Colonic mucosa (tissue), 4 donors: ENCODE data around the gene HSPB7. TPM values are rescaled to one million over a fixed set of nuclear protein-coding genes. Genes with fewer than 3 reads are reported as not detected.
A peak's percentile ranks its signal among the peaks of the same experiment; 100 is the strongest.
"Not testable (repeated sequence)": the region's sequence is repeated elsewhere in the genome, so short reads cannot be mapped to it uniquely, and the experiment has no call there.

Source experiments
- DNase-seq: peaks from one replicate; pipeline ENCODE4 v3.0.0-alpha.2; 2020
- H3K27ac ChIP-seq: fragments of 200-600 bp; one replicate; pipeline ENCODE4 v1.8.0; 2021
- H3K27me3 ChIP-seq: fragments of 200-600 bp; one replicate; pipeline ENCODE4 v1.8.0; 2021
- H3K36me3 ChIP-seq: fragments of 200-600 bp; one replicate; pipeline ENCODE4 v1.8.0; 2021
- H3K4me1 ChIP-seq: fragments of 200-600 bp; one replicate; pipeline ENCODE4 v1.8.0; 2021; ENCODE audit warnings: mild to moderate bottlenecking
- H3K4me3 ChIP-seq: fragments of 200-600 bp; one replicate; pipeline ENCODE4 v1.8.0; 2021
- H3K9ac ChIP-seq, 2 donors: one replicate each; pipeline ENCODE4 v1.7.0; 2013; ENCODE audit warnings: control low read depth in 2 of 2, low read depth in 2 of 2, low read length in 2 of 2
- H3K9me3 ChIP-seq: fragments of 200-600 bp; one replicate; pipeline ENCODE4 v1.8.0; 2021
- CTCF ChIP-seq: fragments of 200-600 bp; IDR thresholded peaks from one replicate; pipeline ENCODE4 v1.8.0; 2022; ENCODE audit warnings: antibody characterized with exemption, mild to moderate bottlenecking
- intact Hi-C: fragments of 100-400 bp; cut with DNase I; formaldehyde crosslinking; loops from one replicate; pipeline ENCODE4 v1.14.1; 2022
- total RNA-seq, 2 donors: library from RNA; stranded (reverse); fragmentation: NEBNext Ultra II Directional in 1 of 2; extraction: Animal tissue kit (Norgen Biotek cat#: 25700) in 1 of 2; gene quantifications; one replicate each; pipeline ENCODE4 v1.2.1, GENCODE V29; 2021
- donor health status: healthy.
- donor health status: DM: no; HTN: no; CAD: no.
- donor health status: DM: no; HTN: no; CAD: no.

The HSPB7 gene
- total RNA-seq, 2 donors from 2014 or later: 1.1 to 12.7 TPM

- Histone ChIP-seq H3K4me1 (no peaks in the 10 kb centered on the region), H3K36me3 (no peaks in the 10 kb centered on the region), H3K27me3 (no peaks in the 10 kb centered on the region), H3K4me3 (no peak overlapping the region), H3K27ac (no peak overlapping the region), H3K9ac (no peak overlapping the region), H3K9me3 (no peaks in the 10 kb centered on the region)
- no peak for DNase-seq
- no peak for TF ChIP-seq CTCF
- intact Hi-C loops: no loop called here
These were observed 32.1 kb downstream of the HSPB7 start for GRCh38 chr1:15985611-15986297.

- no peak for DNase-seq
- Histone ChIP-seq H3K9me3 (no peaks in the 10 kb centered on the region), H3K27ac (no peak overlapping the region), H3K4me3 (no peak overlapping the region), H3K27me3 (no peaks in the 10 kb centered on the region), H3K36me3 (no peaks in the 10 kb centered on the region), H3K9ac (no peak overlapping the region), H3K4me1 (no peaks in the 10 kb centered on the region)
- no peak for TF ChIP-seq CTCF
- intact Hi-C loops: no loop called here
These were observed 34.6 kb downstream of the HSPB7 start for GRCh38 chr1:15983275-15983674.

GRCh38 chr1:15981679-15982078 is 36.2 kb downstream of the HSPB7 start:
- Histone ChIP-seq H3K36me3 (no peaks in the 10 kb centered on the region), H3K27me3 (no peaks in the 10 kb centered on the region), H3K4me3 (no peak overlapping the region), H3K4me1 (no peaks in the 10 kb centered on the region), H3K9ac (no peak overlapping the region), H3K9me3 (no peaks in the 10 kb centered on the region), H3K27ac (no peak overlapping the region)
- no peak for TF ChIP-seq CTCF
- intact Hi-C loops: no loop called here
- DNase-seq: no peak

GRCh38 chr1:15977947-15978346 is 39.9 kb downstream of the HSPB7 start:
- H3K9ac ChIP-seq, H3K4me3 ChIP-seq, intact Hi-C loops, H3K27me3 ChIP-seq, H3K9me3 ChIP-seq, DNase-seq, H3K36me3 ChIP-seq, H3K27ac ChIP-seq, H3K4me1 ChIP-seq: not testable (repeated sequence)

- no peaks in the 10 kb centered on the region for H3K9me3 ChIP-seq
- peak within 1 kb of the TSS; percentile 48 to 59 for H3K9ac ChIP-seq
- no peaks in the 10 kb centered on the region for H3K27me3 ChIP-seq
- H3K27ac ChIP-seq: peak within 1 kb of the TSS; percentile 52
- TF ChIP-seq CTCF: no peak
- H3K4me1 ChIP-seq: no peaks in the 10 kb centered on the region
- intact Hi-C loops: no loop called here
- H3K4me3 ChIP-seq: peak within 1 kb of the TSS; percentile 89
- peak; percentile 92 for DNase-seq
- no peaks in the 10 kb centered on the region for H3K36me3 ChIP-seq
These were observed 41.8 kb downstream of the HSPB7 start, which contains the start of gene ZBTB17 for GRCh38 chr1:15975805-15976680. TSS of gene ZBTB17 (minus strand) at chr1:15976101. CDS start at chr1:15948495, 27,606 bp downstream.
